ENCODE data around the gene SESN3.

DNA sequence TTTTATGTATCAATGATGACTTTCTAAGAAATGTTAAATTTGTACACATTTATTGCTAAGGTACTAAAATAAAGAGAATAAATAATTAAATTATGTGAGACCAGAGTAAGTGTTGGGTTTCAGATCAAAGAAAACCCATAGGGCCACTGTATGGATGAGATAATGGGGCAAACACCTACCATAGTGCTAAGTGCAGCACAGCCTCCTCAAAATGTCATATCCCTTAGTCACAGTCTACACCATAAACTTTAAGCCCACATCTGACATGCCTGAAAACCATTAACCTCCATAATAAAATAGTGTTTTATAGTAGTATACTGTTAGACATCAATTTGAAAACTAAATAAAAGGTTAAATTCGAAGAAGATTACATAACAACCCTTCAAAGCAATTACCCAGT lies 37.5 kb downstream of the SESN3 start:
- TF ChIP-seq, protein P1, sequence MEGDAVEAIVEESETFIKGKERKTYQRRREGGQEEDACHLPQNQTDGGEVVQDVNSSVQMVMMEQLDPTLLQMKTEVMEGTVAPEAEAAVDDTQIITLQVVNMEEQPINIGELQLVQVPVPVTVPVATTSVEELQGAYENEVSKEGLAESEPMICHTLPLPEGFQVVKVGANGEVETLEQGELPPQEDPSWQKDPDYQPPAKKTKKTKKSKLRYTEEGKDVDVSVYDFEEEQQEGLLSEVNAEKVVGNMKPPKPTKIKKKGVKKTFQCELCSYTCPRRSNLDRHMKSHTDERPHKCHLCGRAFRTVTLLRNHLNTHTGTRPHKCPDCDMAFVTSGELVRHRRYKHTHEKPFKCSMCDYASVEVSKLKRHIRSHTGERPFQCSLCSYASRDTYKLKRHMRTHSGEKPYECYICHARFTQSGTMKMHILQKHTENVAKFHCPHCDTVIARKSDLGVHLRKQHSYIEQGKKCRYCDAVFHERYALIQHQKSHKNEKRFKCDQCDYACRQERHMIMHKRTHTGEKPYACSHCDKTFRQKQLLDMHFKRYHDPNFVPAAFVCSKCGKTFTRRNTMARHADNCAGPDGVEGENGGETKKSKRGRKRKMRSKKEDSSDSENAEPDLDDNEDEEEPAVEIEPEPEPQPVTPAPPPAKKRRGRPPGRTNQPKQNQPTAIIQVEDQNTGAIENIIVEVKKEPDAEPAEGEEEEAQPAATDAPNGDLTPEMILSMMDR (IDR thresholded peaks at IDR 0.05): no peak
- TF ChIP-seq POLR2A (IDR thresholded peaks at IDR 0.05): no peak

Measured in right lobe of liver (tissue), 4 donors.